Duodenal mucosa (tissue), 2 donors: Measurements from ENCODE around the gene PJA2.
"Not testable (repeated sequence)": the region's sequence is repeated elsewhere in the genome, so short reads cannot be mapped to it uniquely, and the experiment has no call there.

Experiments
- H3K27ac ChIP-seq: one replicate; pipeline ENCODE4 v1.7.0; 2013; ENCODE audit warnings: low read depth, low read length
- H3K27me3 ChIP-seq, 2 donors: one replicate each; pipeline ENCODE4 v1.7.0; 2013; ENCODE audit warnings: low read length in 2 of 2, control low read depth in 1 of 2; ENCODE audit not compliant: insufficient read depth in 2 of 2, control insufficient read depth in 1 of 2
- H3K36me3 ChIP-seq, 2 donors: one replicate each; pipeline ENCODE4 v1.7.0; 2013; ENCODE audit warnings: low read length in 2 of 2, control low read depth in 1 of 2; ENCODE audit not compliant: insufficient read depth in 2 of 2, control insufficient read depth in 1 of 2
- H3K4me1 ChIP-seq, 2 donors: one replicate each; pipeline ENCODE4 v1.7.0; 2013; ENCODE audit warnings: low read length in 2 of 2, control low read depth in 1 of 2; ENCODE audit not compliant: insufficient read depth in 2 of 2, control insufficient read depth in 1 of 2
- H3K4me3 ChIP-seq, 2 donors: one replicate each; pipeline ENCODE4 v1.7.0; 2013; ENCODE audit warnings: low read length in 2 of 2, low read depth in 1 of 2
- H3K9ac ChIP-seq, 2 donors: one replicate each; pipeline ENCODE4 v1.7.0; 2013; ENCODE audit warnings: low read length in 2 of 2, low read depth in 1 of 2
- H3K9me3 ChIP-seq, 2 donors: one replicate each; pipeline ENCODE4 v1.7.0; 2013; ENCODE audit warnings: low read length in 2 of 2, control low read depth in 1 of 2; ENCODE audit not compliant: control insufficient read depth in 1 of 2

The PJA2 gene

DNA sequence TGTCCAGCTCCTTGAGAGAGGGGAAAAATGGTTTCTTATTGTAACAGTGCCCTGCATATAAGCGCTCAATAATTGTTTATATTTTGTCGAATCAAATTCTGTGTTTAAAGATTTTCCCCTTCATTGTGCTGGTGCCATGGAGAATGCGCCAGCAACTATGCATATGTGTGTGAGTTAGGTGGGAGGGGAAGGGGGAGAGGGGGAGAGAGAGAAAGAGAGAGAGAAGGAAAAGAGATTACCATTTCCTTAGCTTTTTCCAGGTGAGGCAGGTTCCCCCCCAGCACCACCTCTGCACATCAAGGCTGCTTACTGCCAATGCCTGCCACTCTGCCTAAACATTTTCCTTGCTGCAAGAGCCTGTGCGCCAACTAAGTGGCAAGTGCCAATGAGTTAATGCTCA lies 111.0 kb downstream of the PJA2 start:
- Histone ChIP-seq H3K27me3 (no peaks in the 10 kb centered on the region), H3K4me3 (no peak overlapping the region), H3K9me3 (no peaks in the 10 kb centered on the region), H3K4me1 (no peaks in the 10 kb centered on the region), H3K9ac (no peak overlapping the region), H3K36me3 (no peaks in the 10 kb centered on the region), H3K27ac (no peak overlapping the region)

- no peaks in the 10 kb centered on the region for H3K9me3 ChIP-seq
- no peak overlapping the region for H3K4me3 ChIP-seq
- H3K27me3 ChIP-seq = no peaks in the 10 kb centered on the region
- H3K27ac ChIP-seq = no peak overlapping the region
- H3K9ac ChIP-seq = no peak overlapping the region
- no peaks in the 10 kb centered on the region for H3K4me1 ChIP-seq
- no peaks in the 10 kb centered on the region for H3K36me3 ChIP-seq
Observed at GRCh38 chr5:109297900-109298299, 111.9 kb downstream of the PJA2 start.

DNA sequence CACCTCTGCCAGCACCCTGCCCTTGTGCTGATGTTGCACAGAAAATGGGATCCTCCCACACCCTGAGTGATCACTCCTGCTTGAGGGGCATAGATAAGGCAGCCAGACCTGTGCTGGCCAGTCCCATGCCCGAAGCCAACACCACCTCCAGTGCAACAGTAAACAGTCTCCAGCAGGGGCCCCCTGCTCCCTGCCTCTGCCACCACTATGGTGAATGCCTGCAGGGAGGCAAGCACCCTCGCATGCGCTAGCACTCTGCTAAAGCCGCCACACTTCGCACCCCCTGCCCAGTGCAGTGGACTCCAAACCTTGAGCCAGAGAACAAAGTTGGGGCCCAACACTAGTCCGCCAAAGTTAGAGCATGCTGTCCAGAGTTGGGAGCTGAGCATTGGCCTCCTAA lies 118.7 kb downstream of the PJA2 start:
- Histone ChIP-seq H3K27me3 (no peaks in the 10 kb centered on the region), H3K4me3 (no peak overlapping the region), H3K9ac (no peak overlapping the region), H3K4me1 (no peaks in the 10 kb centered on the region), H3K36me3 (no peaks in the 10 kb centered on the region), H3K27ac (no peak overlapping the region), H3K9me3 (peaks cover under 1 to 5% of the 10 kb centered on the region in 2 donors)

- Histone ChIP-seq H3K36me3 (no peaks in the 10 kb centered on the region), H3K9me3 (peaks cover 5 to 7% of the 10 kb centered on the region in 2 donors), H3K4me3 (no peak overlapping the region), H3K9ac (no peak overlapping the region), H3K27me3 (no peaks in the 10 kb centered on the region), H3K4me1 (no peaks in the 10 kb centered on the region), H3K27ac (no peak overlapping the region)
Observed at GRCh38 chr5:109290231-109290630, 119.5 kb downstream of the PJA2 start.

- not testable (repeated sequence) for H3K9ac ChIP-seq, H3K4me3 ChIP-seq, H3K27me3 ChIP-seq, H3K27ac ChIP-seq, H3K36me3 ChIP-seq, H3K4me1 ChIP-seq, H3K9me3 ChIP-seq
Observed at GRCh38 chr5:109286628-109287027, 123.1 kb downstream of the PJA2 start.
